ENCODE results near the gene AUP1.
A peak's percentile ranks its signal among the peaks of the same experiment; 100 is the strongest.
"Not testable (repeated sequence)": the region's sequence is repeated elsewhere in the genome, so short reads cannot be mapped to it uniquely, and the experiment has no call there.

AUP1 gene, protein sequence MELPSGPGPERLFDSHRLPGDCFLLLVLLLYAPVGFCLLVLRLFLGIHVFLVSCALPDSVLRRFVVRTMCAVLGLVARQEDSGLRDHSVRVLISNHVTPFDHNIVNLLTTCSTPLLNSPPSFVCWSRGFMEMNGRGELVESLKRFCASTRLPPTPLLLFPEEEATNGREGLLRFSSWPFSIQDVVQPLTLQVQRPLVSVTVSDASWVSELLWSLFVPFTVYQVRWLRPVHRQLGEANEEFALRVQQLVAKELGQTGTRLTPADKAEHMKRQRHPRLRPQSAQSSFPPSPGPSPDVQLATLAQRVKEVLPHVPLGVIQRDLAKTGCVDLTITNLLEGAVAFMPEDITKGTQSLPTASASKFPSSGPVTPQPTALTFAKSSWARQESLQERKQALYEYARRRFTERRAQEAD

DNA sequence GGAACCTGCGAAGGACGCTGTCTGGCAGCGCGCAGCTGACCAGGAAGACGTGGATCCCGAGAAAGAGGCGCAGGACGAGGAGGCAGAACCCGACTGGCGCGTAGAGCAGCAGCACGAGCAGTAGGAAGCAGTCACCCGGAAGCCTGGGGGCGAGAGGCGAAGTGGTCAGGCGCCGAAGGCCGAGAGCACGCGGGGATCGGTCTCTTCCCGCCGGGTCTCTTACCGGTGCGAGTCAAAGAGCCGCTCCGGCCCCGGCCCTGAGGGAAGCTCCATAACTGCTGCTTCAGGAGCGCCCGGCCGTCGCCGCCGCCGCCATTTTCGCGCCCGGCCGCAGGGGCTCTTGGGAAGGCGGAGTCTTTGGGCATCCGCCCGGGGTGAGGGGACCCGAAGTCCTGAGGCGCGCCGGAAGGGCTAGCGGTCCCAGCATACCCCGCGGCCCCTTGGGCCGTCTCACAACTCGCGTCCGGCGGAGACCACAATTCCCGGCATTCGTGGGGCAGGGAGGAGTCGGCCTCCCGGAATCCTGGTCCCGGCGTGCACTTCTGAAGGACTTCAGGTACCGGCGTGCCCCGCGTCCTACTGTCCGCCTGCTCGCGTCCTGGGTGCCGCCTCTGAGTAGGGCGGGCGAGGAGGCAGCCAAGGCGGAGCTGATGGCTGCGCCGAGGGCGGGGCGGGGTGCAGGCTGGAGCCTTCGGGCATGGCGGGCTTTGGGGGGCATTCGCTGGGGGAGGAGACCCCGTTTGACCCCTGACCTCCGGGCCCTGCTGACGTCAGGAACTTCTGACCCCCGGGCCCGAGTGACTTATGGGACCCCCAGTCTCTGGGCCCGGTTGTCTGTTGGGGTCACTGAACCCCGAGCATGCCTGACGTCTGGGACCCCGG is at the start of gene AUP1, which contains the start of gene HTRA2:
Gene AUP1, minus strand, starts transcription at position 350 of the 882 bp plus-strand sequence. Its CDS starts 77 bp downstream, at position 273.
Gene HTRA2, plus strand, starts transcription at position 577 of the 882 bp plus-strand sequence. Its CDS starts 74 bp downstream, at position 651.
- DNase-seq (ENCODE audit: low read depth in 2 of 2), result peak; percentile 76 to 86

GRCh38 chr2:74578408-74578807 is 48.9 kb upstream of the AUP1 start:
- DNase-seq (ENCODE audit: low read depth in 2 of 2), result no peak

DNA sequence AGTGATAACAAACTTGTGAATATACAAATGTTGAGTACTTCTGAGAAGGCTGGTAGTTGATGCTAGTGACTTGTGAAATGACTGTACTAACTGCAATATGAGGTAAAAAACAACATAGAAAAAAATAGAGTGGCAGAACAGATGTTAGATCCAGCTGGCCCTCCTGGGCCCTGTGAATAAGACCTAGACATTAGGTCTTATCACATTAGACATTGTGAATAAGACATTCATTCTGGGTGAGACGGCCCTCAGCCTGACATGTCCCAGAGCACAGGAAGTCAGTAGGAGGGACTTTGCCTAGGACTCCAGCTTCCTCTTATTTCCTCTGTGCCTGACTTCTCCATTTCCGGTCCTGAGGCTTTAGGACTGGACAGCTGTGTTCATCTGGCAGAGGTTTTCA is 47.9 kb upstream of the AUP1 start:
- DNase-seq (ENCODE audit: low read depth in 2 of 2), result no peak

DNA sequence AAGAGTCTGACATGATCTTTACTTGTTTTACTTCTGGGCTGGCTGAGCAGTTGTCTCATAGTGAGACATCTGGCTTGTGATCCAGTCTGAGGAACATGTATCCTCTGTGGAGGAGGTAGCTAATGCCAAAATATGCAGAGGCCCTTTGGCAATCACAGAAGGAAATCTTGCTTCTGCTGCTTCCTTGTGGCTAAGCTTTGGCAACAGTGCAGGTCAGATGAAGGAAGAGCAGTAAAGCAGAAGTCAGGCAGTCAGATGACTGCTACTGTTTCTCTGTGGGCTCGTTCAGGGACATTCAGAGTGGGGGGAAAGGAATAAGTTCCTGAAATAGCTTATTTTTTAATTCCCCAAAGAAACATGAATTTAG is 47.3 kb upstream of the AUP1 start:
- no peak for DNase-seq (ENCODE audit: low read depth in 2 of 2)

DNA sequence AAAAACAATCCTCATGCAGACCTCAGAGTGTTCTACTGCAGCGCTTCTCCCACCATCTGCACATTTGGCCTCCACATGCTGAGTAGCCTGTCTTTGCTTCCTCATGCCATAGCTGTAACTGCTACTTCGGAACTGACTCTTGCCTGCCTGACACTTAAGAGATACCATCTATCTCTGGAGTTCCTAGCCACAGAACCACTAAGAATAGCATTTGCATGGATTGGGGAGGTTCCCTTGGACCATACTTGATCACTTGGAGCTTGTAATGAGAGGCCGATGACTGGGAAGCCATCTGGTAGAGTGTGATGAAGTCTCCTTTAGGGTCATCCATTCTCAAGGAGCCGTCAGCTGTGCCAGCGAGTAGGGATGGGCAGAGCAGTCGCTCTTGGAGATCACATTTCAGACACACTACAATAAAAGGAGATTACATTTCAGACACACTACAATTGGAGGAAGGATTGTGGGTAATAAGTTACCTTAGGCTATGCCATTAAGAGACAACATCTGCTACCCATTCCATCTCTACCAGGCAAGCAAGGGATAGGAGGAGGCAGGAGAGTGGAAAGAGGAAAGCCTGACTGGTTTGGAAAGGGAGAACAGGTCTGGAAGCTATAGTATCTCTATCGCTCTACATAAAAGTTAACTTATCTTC is 46.8 kb upstream of the AUP1 start:
- no peak for DNase-seq (ENCODE audit: low read depth in 2 of 2)

DNA sequence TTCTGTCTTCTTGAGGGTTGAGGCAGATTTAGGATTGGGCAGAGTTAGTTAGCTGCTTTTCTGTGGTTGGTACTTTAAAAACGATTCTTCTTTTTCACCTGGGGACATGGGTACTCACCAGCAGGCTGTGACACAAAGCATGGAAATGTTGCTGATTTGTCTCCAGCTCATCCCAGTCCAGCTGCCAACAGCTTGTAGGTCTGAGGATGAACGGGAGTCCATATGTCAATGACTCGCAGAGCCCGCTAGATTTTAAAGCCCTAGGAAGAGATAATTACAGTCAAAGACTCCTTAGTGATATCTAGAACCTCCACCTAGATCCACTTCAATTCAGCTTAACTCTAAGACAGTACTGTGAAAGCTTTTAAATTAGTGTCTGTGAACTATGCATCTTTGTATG is 45.8 kb upstream of the AUP1 start:
- DNase-seq (ENCODE audit: low read depth in 2 of 2), result no peak

GRCh38 chr2:74573747-74574562 is 44.4 kb upstream of the AUP1 start:
- no peak for DNase-seq (ENCODE audit: low read depth in 2 of 2)

- DNase-seq (ENCODE audit: low read depth in 2 of 2), result no peak
These were observed 42.8 kb upstream of the AUP1 start for GRCh38 chr2:74572178-74572925.

- DNase-seq (ENCODE audit: low read depth in 2 of 2), result no peak
These were observed 41.6 kb upstream of the AUP1 start for GRCh38 chr2:74571058-74571457.

DNA sequence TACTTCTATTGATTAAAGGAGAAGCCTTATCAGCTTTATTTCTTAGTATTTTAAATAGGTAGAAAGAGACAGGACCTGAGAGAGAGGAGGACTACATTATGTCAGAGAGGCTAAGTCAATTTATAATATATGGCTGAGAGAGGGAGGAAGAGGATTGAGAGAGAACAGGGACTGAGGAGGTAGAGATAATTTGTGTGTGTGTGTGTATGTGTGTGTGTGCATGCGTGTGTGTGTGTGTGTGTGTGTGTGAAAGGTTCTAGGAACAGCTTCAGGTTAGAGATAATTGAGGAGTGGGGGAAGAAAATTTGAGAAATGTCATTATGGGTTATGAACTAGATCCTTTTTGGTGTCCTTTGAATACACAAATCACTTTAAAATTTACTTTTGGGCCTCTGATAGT is 40.2 kb upstream of the AUP1 start:
- no peak for DNase-seq (ENCODE audit: low read depth in 2 of 2)

DNA sequence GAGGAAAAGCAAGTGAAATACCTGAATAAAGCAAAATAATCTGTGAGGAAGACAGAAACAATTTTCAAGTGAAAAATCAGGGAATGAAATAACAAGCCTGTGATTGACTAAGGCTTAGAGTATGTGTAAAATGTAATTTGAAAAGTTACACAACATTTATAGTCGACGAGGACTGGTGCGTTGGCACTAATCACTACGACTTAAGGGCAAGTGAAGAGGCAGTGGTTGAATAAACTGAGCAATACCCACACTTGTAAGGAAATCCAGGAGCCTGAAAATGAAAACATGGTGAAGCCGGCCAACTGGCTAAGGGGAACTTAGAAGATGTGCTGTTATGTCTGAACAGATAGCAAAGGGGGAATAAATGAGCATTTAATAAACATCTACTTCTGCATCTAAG is 38.4 kb upstream of the AUP1 start:
- no peak for DNase-seq (ENCODE audit: low read depth in 2 of 2)

GRCh38 chr2:74566754-74567085 is 37.2 kb upstream of the AUP1 start:
- DNase-seq (ENCODE audit: low read depth in 2 of 2), result no peak

GRCh38 chr2:74566076-74566753 is 36.7 kb upstream of the AUP1 start:
- DNase-seq (ENCODE audit: low read depth in 2 of 2), result no peak

DNA sequence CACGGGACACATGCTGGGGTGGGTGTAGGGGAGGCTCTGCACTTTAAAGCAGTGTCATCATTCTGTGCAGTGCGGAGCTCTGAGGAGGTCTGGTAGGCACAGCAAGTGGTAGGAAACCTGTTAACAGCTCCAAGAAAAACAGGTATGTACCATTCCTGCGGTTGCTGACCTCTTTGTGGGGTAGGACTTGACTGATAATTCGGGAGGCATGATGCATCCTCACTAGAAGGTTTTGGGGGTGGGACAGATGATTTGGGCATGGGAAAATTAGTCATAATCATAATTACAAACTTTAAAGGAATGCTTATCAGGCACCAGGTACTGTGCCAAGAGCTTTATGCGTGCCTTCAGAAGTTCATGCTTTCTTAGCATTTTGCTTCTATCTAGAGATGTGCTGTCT is 34.7 kb upstream of the AUP1 start:
- DNase-seq (ENCODE audit: low read depth in 2 of 2), result no peak

- DNase-seq (ENCODE audit: low read depth in 2 of 2), result no peak
These were observed 32.7 kb upstream of the AUP1 start for GRCh38 chr2:74562126-74562775.

DNA sequence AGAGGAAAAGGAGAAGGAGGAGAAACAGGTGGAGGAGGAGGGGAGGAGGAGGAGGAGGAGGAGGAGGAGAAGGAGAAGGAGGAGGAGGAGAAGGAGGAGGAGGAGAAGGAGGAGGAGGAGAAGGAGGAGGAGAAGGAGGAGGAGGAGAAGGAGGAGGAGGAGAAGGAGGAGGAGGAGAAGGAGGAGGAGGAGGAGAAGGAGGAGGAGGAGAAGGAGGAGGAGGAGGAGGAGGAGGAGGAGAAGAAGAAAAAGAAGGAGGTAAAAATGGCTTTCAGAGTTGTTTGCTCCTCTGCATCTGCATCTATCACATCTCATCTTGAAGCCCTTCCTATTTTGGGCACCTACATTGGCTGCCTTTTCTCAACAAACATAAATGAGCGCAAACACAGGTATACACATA is 31.5 kb upstream of the AUP1 start:
- not testable (repeated sequence) for DNase-seq (ENCODE audit: low read depth in 2 of 2)

DNA sequence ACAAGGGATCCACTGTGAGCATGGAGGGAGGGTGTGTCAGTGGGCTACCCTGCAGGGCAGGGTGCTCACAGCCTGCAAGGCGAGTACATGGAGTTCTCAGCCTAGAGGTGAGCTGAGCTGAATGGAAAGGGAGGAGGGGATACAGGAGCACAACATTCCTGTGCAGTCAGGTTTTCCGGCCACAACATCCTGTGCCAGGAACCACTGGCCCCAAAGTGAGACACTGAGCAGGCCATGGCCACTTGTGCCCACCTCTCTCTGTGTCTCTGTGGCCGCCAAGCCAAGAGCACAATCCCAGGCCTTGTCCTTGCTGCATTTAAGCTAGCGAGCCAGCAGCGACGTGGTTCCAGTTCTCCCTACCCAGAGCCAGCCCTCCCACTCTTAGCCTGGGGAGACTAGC is 31.1 kb upstream of the AUP1 start:
- DNase-seq (ENCODE audit: low read depth in 2 of 2), result no peak

GRCh38 chr2:74559912-74560311 is 30.4 kb upstream of the AUP1 start:
- no peak for DNase-seq (ENCODE audit: low read depth in 2 of 2)

Measured in stimulated activated CD4-positive, alpha-beta T cell treated with anti-CD3 and anti-CD28 coated beads, Interleukin-1b, Interleukin-23, amount 100 ng/mL, for 4 hours (primary cell).